WI38 (cell line): ENCODE results near the gene NUFIP2.
"Not testable (repeated sequence)": the region's sequence is repeated elsewhere in the genome, so short reads cannot be mapped to it uniquely, and the experiment has no call there.

Experiments used
- H3K4me3 ChIP-seq: 2 replicates; pipeline ENCODE4 v1.5.1; 2011; ENCODE audit warnings: low read depth, mild to moderate bottlenecking, control low read depth, low read length
- TF ChIP-seq, protein P1 (sequence below): IDR thresholded peaks from 2 replicates; pipeline ENCODE4 v1.5.1; 2012; ENCODE audit warnings: low read depth, mild to moderate bottlenecking, control low read depth, low read length

The NUFIP2 gene

DNA sequence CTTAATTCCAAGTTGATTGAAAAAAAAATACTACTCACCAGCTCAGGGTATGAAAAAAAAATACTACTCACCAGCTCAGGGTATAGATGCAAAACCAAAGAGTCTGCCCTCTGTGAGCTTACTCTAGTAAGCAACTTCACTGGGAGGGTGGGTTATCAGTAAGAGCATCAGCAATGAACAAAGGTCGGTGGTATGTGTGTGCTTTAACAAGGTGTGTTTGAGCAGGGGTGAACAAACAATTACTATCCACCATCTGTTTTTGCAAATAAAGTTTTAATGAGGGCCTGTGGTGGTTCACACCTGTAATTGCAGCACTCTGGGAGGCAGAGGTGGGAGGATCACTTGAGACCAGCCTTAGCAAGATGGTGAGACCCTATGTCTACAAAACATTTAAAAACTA, 20.0 kb downstream of the NUFIP2 start:
- TF ChIP-seq, protein P1, sequence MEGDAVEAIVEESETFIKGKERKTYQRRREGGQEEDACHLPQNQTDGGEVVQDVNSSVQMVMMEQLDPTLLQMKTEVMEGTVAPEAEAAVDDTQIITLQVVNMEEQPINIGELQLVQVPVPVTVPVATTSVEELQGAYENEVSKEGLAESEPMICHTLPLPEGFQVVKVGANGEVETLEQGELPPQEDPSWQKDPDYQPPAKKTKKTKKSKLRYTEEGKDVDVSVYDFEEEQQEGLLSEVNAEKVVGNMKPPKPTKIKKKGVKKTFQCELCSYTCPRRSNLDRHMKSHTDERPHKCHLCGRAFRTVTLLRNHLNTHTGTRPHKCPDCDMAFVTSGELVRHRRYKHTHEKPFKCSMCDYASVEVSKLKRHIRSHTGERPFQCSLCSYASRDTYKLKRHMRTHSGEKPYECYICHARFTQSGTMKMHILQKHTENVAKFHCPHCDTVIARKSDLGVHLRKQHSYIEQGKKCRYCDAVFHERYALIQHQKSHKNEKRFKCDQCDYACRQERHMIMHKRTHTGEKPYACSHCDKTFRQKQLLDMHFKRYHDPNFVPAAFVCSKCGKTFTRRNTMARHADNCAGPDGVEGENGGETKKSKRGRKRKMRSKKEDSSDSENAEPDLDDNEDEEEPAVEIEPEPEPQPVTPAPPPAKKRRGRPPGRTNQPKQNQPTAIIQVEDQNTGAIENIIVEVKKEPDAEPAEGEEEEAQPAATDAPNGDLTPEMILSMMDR: no peak
- H3K4me3 ChIP-seq: no peak overlapping the region

DNA sequence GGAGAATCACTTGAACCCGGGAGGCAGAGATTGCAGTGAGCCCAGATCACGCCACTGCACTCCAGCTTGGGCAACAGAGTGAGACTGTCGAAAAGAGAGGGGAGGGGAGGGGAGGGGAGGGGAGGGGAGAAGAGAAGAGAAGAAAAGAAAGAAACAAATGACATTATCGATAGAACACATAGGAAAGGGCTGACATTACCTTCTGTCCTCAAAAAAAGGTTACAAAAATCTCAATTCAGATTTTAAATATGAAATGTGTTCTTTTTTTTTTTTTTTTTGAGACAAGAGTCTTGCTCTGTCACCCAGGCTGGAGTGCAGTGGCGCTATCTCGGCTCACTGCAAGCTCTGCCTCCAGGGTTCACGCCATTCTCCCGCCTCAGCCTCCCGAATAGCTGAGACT, 22.0 kb downstream of the NUFIP2 start:
- H3K4me3 ChIP-seq: not testable (repeated sequence)

DNA sequence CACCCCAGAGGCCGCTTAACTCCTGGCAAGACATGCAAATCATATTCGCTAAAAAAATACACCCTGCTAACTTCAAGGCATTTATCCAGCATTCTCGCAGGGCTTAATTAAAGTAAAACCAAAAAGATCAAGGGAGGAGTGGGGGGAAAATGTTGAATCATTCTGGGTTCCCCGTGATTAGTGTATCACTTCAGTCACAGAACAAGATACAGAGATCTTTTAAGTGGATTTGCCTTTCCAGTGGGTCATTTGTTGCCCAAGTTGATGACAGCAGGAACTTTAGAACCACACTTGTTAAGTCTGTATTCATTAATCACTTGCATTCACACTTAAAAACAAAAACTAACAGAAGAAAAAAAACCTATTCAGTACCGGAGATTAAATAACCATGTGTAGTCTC, 30.0 kb downstream of the NUFIP2 start:
- TF ChIP-seq, protein P1: no peak
- no peak overlapping the region for H3K4me3 ChIP-seq

DNA sequence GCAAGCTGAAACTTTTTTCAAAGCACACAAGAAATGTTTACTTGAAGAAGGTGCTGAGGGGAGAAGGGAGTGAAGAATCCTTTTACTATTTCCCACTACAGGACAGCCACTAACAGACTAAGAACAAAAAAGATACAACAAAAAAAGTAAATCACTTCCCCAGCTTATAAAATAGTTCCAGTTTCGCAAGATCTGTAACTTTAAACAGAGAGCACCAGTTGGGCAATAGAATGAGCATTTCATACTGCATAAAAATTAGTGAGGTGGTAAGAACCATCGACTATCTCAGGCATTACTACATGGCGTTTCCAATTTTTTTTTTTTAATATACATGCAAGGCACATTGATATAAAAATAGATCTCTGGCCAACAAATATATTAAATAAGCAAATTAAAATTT, 36.2 kb downstream of the NUFIP2 start:
- TF ChIP-seq, protein P1: no peak
- H3K4me3 ChIP-seq: peak overlapping the region; percentile 1; the same call in 1 of the 2 replicates

DNA sequence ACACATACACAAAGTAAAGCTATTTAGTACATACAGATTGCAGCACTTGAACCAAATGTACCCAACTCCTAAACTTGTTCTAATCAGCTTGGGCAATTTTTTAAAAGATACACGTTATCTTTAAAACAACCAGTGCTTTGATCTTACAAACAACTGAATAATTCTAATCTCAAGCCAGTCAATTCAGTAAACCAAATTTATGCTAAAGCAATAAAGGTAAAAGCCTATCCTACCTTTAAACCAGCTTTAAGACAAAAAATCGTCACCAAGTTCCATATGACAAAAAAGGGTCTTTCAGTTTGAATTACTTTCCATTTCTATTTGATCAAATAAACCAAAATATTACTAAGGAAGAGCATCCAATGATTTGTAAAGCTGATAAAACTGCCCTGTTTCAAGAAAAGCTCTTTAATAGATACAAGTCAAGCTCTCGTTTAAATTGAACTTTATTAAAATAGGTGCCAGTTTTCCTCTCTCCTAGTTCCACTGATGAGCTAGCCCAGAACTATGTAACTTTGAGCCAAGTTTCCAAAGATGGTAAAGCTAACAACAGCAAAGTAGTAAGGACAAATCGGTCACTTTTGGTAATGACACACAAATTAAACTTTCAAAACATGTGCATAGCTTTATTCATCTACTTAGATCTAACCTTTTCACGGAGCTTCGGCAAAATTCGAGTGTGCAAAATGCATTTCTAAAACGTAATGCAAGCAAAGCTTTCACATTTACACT, 37.0 kb downstream of the NUFIP2 start:
- TF ChIP-seq, protein P1: no peak
- H3K4me3 ChIP-seq: peak overlapping the region; percentile 15

DNA sequence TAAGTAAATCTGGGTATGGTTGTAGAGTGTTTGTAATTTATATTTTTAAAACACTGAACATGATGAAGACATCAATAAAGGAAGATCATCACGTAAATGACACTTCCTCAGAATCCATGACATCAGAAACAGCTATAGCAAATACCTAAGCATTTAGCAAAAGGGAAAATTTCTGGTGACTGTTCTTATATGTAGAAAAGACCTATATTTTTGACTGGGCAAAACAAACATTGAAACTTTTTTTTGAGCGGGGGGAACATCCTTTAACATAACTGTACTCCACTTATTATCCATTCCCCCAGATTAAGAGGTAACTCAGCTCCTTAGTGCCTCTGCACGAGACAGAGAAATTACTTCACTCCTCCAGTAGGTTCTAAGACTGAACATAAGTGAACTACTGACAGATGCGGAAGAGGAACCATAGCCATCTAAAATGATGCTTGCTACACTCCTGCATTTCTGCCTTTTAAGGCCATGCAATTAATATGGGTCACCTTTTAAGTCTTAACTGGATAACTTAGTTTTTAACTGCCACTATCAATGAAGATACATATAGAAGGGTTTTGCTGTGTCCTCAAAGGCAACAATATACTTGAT, 37.9 kb downstream of the NUFIP2 start:
- H3K4me3 ChIP-seq: no peak overlapping the region
- TF ChIP-seq, protein P1: no peak

DNA sequence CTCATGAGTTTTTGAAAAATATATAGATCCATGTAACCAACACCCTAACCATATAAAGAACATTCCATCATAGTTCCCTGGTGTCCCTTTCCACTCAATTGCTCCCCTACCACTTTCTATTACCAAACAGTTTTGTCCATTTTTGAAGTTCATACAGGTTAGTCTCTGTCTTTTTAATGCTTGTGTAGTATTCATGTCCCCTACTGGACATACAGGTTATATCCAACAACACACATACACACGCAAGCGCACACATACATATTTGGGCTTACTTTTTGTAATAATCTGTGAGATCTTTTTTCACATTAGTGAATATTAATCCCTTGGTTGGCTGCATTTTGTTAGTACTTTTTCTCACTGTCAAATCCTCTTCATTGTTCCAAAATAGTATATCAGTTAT, 40.9 kb downstream of the NUFIP2 start:
- no peak overlapping the region for H3K4me3 ChIP-seq
- TF ChIP-seq, protein P1: no peak
